C1 segment of cervical spinal cord (tissue), 14 donors: ENCODE results near the gene SMPD3.

Experiments
- DNase-seq, 14 donors: peaks; one replicate each; lab custom pipeline; 2025; lab: John Stamatoyannopoulos, UW

Gene SMPD3

GRCh38 chr16:68335175-68335574 is 113.1 kb downstream of the SMPD3 start:
- DNase-seq, result no peak

DNA sequence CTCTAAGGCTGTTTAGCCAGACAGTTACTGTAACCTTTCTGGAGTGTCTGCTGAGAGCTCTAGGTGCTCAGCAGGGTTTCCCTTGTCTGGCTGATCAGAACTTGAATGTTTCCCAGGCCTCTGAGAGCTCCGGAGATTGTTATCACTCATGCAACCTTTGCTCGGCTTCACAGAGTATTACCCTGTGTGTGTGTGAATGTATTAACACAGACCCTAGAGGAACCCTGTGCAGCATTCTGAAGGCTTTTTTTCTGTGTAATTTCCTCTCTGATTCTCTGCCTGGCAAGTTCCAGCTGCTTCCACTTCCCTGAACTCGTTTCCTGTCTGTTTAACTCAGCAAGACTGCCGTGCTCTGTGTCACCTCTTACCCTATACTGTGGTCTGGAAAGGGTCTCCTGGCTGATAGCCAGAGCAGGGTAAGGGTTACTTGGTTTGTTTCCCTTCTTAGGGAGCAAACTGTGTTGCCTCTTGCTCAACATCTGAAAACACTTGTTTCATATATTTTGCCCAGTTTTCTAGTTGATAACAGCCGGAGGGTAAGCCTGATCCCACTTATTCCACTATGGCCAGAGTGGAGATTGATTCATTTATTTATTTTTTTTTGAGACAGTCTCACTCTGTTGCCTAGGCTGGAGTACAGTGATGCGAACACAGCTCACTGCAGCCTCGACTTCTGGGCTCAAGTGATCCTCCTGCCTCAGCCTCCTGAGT is 115.7 kb downstream of the SMPD3 start:
- peak in 5 of 14 donors; percentile 2 to 53 (median 27) for DNase-seq

- DNase-seq, result no peak
Measured at GRCh38 chr16:68331879-68332410, 116.4 kb downstream of the SMPD3 start.

DNA sequence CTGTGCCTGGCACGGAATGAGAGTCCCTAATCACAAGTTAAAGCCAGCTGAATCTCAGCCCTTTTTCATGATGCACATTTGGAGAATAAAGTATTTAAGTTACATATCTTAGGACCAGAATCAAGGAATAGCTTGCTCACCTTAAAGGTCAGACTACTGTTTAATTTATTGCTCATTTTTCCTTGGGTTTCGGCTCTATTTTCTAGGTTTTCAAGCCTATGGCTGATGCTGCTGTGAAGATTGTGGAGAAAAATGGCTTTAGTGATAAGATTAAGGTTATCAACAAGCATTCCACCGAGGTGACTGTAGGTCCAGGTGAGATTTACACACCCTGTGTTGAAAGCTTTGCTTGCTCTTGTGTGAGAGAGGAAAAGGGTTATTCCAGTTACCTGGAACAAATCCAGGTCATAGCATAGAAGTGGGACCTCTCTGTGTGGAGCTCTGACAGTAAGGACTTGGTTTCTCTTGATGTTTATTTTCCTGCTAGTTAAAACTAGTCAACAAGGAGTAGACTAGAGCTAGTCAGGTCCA is 119.4 kb downstream of the SMPD3 start:
- peak in 1 of 14 donors; percentile 43 for DNase-seq

DNA sequence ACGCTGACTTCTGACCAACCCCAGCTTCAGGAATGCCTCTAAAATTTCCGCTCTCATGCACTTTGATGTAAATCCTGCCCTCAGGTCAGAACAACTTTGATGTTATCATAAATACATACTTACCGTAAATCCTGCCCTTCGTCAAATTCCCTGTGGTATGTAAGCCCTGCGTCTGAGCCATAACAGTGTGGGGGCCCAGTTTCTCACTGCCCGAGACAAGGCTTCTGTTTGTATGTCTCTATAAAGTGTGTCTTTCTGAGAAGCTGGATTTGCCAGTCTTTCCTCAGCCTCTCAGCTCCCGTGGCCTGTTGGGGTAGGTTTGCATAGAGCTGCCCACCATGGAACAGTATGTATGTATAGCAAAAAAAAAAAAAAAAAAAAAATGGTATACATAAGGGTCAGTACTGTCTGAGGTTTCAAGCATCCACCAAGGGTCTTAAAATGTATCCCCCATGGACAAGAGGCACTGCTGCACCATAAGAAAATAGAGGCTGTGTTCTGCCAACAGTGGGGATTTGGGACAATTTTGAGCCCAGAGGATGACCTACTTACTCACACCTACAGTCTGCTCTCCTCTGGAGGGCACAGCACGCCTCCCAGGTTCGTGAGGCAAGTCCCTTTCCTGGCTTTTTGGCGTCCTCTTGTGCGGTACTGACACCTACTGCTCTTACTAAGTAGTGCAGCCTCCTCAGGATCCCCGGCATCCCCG is 120.0 kb downstream of the SMPD3 start:
- peak in 13 of 14 donors; percentile 6 to 92 (median 65) for DNase-seq

GRCh38 chr16:68324780-68325357 is 123.4 kb downstream of the SMPD3 start:
- no peak for DNase-seq

GRCh38 chr16:68324336-68324735 is 124.0 kb downstream of the SMPD3 start:
- DNase-seq, result no peak

DNA sequence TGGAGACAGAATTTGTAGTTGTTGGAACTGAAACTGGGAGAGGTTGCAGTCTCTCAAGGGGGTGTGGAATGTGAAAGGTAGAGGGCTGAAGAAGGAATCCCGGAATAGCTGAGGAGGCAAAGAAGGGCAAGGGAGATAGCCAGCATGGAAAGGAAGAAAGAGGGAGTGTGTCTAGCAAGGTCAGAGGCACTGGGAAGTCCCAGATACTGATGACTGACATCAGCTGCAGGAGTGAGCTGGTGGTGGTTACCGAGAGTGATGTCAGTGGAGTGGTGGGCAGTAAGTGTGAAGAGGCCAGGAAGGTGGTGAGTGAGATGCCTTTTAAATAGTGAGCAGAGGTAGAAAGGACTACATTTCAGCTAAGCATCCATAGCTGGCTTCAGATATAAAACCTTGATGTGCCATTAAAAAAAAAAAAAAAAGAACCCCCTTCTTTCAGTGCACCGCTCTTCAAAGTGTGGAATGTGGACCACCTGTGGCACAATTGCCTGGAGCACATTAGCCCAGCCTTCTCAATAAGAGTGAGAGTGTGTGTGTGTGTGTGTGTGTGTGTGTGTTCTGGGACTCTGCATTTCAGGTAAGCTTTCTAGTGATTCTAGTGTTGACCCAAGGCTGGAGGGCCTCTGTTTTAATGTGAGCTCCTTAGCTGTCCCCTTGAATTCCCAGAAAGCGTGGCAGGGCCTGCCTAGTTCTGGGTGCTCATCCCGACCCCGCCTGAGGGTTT is 129.0 kb downstream of the SMPD3 start:
- DNase-seq, result no peak

- DNase-seq, result no peak
Measured at GRCh38 chr16:68313116-68313515, 135.2 kb downstream of the SMPD3 start.

GRCh38 chr16:68310774-68311511 is 137.4 kb downstream of the SMPD3 start, which contains the start of the genes PRMT7 and SLC7A6OS:
Gene PRMT7, plus strand, starts transcription at chr16:68311019. Its CDS starts 4,961 bp downstream, at chr16:68315980.
Gene SLC7A6OS, minus strand, starts transcription at chr16:68310946. Its CDS starts 20 bp downstream, at chr16:68310926.
- DNase-seq, result peak; percentile 47 to 92 (median 86)

- no peak for DNase-seq
Measured at GRCh38 chr16:68310437-68310773, 137.9 kb downstream of the SMPD3 start.

- DNase-seq, result no peak
Measured at GRCh38 chr16:68309799-68310198, 138.5 kb downstream of the SMPD3 start.
